Measurements from ENCODE around the gene TNFRSF17.

Gene TNFRSF17

GRCh38 chr16:12009462-12009861 lies 44.5 kb downstream of the TNFRSF17 start:
- DNase-seq = no peak

GRCh38 chr16:12009922-12010321 lies 44.9 kb downstream of the TNFRSF17 start:
- no peak for DNase-seq

- no peak for DNase-seq
These were observed 45.6 kb downstream of the TNFRSF17 start for GRCh38 chr16:12010388-12011251.

GRCh38 chr16:12011565-12011964 lies 46.6 kb downstream of the TNFRSF17 start:
- no peak for DNase-seq

- no peak for DNase-seq
These were observed 51.4 kb downstream of the TNFRSF17 start for GRCh38 chr16:12016291-12016947.

GRCh38 chr16:12017558-12017957 lies 52.5 kb downstream of the TNFRSF17 start:
- DNase-seq = no peak

All from NCI-H748 treated with DMSO at 0.1 percent for 48 hours (cell line).